PFSK-1 (cell line): ENCODE measurements around the gene CDC123.

Source experiments
- FOXP2 ChIP-seq: optimal IDR thresholded peaks from 2 replicates; pipeline ENCODE3; 2011; ENCODE audit warnings: borderline replicate concordance, control low read depth, inconsistent platforms; ENCODE audit not compliant: insufficient read depth; ENCODE audit errors: extremely low read length, extremely low read depth
- SIN3A ChIP-seq: IDR thresholded peaks from 2 replicates; pipeline ENCODE4 v1.6.1; 2012; ENCODE audit warnings: mild to moderate bottlenecking, low read length, moderate library complexity, borderline replicate concordance; ENCODE audit not compliant: insufficient read depth

Gene CDC123

DNA sequence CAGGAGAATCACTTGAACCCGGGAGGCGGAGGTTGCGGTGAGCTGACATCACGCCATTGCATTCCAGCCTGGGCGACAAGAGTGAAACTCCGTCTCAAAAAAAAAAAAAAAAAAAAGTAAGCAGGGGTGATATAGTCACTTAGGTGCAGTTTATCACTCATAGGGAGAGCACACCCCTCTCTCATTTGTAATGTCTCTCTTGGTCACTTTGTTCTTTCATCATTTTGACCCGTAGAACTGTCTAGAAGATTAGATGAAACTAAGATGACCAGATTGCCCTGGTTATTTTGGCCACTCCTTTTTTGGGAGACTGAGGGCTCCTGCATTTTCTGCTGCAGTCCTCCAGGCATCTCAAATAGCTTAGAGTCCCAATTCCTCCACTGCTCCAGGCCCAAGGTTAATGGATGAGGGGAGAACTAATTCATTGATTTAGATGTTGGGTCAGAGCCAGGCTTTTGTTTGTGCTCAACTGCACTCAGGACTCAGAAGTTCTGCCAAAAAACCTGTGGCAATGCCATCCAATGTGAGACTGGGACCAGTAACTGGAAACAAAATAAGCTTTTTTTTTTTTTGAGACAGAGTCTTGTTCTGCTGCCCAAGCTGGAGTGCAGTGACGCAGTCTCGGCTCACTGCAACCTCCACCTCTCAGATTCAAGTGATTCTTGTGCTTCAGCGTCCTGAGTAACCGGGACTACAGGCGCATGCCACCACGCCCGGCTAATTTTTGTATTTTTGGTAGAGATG lies 103.4 kb downstream of the CDC123 start:
- TF ChIP-seq SIN3A (no peak), FOXP2 (no peak)
